Epithelial cell of esophagus (primary cell): ENCODE results near the gene BMPR2.

Experiments
- DNase-seq: peaks from one replicate; pipeline ENCODE4 v3.0.0; 2010; ENCODE audit warnings: low read depth
- H3K4me3 ChIP-seq: 2 replicates; pipeline ENCODE4 v1.5.1; 2011; ENCODE audit warnings: mild to moderate bottlenecking, low read length, control low read depth
- TF ChIP-seq, protein P1 (sequence below): IDR thresholded peaks from 2 replicates; pipeline ENCODE4 v1.5.1; 2011; ENCODE audit warnings: low read depth, mild to moderate bottlenecking, low read length, control low read depth, inconsistent platforms; ENCODE audit not compliant: insufficient read depth; ENCODE audit errors: missing control alignments

BMPR2 gene

GRCh38 chr2:202454536-202454935 lies 78.4 kb downstream of the BMPR2 start:
- TF ChIP-seq, protein P1, sequence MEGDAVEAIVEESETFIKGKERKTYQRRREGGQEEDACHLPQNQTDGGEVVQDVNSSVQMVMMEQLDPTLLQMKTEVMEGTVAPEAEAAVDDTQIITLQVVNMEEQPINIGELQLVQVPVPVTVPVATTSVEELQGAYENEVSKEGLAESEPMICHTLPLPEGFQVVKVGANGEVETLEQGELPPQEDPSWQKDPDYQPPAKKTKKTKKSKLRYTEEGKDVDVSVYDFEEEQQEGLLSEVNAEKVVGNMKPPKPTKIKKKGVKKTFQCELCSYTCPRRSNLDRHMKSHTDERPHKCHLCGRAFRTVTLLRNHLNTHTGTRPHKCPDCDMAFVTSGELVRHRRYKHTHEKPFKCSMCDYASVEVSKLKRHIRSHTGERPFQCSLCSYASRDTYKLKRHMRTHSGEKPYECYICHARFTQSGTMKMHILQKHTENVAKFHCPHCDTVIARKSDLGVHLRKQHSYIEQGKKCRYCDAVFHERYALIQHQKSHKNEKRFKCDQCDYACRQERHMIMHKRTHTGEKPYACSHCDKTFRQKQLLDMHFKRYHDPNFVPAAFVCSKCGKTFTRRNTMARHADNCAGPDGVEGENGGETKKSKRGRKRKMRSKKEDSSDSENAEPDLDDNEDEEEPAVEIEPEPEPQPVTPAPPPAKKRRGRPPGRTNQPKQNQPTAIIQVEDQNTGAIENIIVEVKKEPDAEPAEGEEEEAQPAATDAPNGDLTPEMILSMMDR = no peak
- no peak for DNase-seq
- no peak overlapping the region for H3K4me3 ChIP-seq

DNA sequence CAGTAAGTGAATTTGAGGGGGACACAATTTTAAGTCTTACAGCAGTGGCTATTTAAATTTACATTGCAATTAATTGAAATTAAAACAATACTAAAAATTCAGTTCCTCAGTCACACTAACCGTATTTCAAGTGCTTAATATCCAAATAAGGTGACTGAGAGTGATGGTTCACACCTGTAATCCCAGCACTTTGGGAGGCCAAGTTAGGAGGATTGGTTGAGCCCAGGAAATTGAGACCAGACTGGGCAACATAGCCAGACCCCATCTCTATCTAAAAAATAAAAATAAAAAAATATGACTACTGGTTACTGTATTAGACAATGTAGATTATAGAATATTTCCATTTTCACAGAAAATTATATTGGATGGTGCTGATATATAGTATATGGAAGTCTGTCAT lies 79.0 kb downstream of the BMPR2 start:
- H3K4me3 ChIP-seq = no peak overlapping the region
- no peak for DNase-seq
- TF ChIP-seq, protein P1 = no peak

DNA sequence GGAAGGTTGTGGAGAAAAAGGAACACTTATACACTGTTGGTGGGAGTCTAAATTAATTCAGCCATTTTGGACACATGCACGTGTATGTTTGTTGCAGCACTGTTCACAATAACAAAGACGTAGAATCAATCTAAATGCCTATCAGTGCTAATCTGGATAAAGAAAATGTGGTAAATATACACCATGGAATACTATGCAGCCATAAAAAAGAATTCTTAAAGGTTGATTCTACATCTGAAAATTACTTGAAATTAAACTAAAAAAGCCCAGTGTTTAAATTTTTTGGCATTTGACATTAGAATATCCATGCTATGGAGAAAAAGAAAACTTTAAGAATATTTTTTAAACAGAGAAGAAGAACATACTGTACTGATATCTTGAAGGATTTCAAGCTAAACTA lies 84.0 kb downstream of the BMPR2 start:
- DNase-seq = no peak
- TF ChIP-seq, protein P1 = no peak
- no peak overlapping the region for H3K4me3 ChIP-seq

DNA sequence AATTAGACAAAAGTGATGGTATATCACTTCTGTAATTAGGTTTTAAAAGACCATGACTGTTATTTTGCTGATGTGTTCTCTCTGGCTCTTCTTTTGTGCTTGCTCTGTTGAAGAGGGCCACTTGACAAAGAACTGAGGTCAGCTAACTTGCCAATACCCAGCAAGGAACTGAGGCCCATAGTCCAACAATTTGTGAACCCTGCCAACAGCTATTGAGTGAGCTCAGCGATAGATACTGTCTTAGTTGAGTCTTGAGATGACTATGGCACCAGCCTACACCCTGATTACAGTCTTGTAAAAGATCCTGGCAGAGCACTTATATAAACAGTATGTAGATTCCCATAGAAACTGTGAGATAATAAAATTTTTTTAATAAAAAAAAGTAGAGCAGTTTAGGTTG lies 103.0 kb downstream of the BMPR2 start:
- no peak overlapping the region for H3K4me3 ChIP-seq
- TF ChIP-seq, protein P1 = no peak
- no peak for DNase-seq

GRCh38 chr2:202479610-202480009 lies 103.5 kb downstream of the BMPR2 start:
- DNase-seq = no peak
- TF ChIP-seq, protein P1 = no peak
- H3K4me3 ChIP-seq = no peak overlapping the region

DNA sequence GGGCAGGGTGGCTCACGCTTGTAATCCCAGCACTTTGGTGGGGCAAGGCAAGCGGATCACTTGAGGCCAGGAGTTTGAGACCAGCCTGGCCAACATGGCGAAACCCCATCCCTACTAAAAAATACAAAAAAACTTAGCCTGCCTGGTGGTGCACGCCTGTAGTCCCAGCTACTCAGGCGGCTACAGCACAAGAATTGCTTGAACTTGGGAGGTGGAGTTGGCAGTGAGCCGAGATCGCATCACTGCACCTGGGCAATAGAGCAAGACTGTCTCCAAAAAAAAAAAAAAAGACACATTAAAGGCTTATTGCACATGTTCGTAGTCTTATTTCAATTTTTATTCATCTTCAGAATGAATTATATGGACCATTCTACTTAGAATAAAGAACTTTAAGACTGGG lies 110.2 kb downstream of the BMPR2 start:
- TF ChIP-seq, protein P1 = no peak
- H3K4me3 ChIP-seq = no peak overlapping the region
- no peak for DNase-seq

DNA sequence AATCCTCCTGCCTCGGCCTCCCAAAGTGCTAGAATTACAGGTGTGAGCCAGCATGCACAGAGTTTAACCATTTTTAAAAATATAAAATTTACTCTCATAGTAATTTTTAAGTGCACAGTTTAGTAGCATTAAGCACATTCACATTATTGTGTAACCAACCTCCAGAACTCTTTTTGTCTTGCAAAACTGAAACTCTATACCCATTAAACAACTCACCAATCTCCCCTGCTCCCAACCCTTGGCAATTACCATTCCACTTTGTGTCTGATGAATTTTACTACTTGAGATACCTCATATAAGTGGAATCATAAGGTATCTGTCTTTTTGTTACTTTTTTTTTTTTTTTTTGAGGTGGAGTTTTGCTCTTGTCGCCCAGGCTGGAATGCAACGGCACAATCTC lies 112.5 kb downstream of the BMPR2 start:
- TF ChIP-seq, protein P1 = no peak
- no peak overlapping the region for H3K4me3 ChIP-seq
- no peak for DNase-seq
